Measurements from ENCODE around the gene SNAI3.

SNAI3 gene

DNA sequence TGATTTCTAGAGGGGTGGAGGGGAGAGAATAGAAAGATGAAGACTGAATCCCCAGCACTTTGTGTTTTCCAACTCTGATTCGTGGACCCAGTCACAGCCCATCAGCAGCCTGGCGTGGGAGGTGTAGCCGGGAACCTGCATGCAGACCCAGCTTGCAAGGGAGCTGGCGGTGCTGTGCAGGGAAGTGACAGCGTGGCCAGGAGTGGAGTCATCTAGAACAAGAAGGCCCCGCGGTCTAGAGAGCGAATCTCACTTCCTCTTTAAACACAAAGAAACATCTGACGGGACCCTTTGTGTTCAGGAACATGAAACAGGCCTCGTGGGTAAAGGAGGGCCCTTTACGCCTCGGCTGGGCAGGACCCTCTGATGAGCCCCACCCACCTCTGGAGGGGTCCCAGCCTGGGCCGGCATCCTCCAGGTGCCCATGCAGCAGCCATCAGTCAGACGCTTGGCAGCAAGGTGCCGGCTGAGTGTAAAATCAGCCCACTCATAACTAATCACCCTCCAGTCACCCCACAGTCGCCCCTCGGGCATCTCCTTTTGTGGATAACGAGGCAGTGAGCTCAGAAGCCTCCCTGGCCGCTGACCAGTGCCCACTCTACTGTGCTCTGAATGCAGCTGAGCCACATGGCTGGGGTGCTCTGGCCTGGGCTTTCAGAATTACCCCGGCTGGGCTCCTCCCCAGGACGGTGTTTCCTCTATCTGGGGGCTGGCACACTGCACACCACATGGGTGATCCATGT lies 4.4 kb downstream of the SNAI3 start (continued):
- TF ChIP-seq ZNF830 (tag by site-specific recombination; IDR thresholded peaks at IDR 0.05; ENCODE audit: low read depth) (no peak), HOXD13 (CRISPR knock-in tag; IDR thresholded peaks at IDR 0.05; ENCODE audit: borderline replicate concordance) (no peak)
- TF ChIP-seq, protein P1, sequence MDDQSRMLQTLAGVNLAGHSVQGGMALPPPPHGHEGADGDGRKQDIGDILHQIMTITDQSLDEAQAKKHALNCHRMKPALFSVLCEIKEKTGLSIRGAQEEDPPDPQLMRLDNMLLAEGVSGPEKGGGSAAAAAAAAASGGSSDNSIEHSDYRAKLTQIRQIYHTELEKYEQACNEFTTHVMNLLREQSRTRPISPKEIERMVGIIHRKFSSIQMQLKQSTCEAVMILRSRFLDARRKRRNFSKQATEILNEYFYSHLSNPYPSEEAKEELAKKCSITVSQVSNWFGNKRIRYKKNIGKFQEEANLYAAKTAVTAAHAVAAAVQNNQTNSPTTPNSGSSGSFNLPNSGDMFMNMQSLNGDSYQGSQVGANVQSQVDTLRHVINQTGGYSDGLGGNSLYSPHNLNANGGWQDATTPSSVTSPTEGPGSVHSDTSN (CRISPR knock-in tag; IDR thresholded peaks at IDR 0.05): no peak
- TF ChIP-seq, protein P2, sequence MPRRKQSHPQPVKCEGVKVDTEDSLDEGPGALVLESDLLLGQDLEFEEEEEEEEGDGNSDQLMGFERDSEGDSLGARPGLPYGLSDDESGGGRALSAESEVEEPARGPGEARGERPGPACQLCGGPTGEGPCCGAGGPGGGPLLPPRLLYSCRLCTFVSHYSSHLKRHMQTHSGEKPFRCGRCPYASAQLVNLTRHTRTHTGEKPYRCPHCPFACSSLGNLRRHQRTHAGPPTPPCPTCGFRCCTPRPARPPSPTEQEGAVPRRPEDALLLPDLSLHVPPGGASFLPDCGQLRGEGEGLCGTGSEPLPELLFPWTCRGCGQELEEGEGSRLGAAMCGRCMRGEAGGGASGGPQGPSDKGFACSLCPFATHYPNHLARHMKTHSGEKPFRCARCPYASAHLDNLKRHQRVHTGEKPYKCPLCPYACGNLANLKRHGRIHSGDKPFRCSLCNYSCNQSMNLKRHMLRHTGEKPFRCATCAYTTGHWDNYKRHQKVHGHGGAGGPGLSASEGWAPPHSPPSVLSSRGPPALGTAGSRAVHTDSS (tag by site-specific recombination; IDR thresholded peaks at IDR 0.05): no peak
- TF ChIP-seq, protein P3, sequence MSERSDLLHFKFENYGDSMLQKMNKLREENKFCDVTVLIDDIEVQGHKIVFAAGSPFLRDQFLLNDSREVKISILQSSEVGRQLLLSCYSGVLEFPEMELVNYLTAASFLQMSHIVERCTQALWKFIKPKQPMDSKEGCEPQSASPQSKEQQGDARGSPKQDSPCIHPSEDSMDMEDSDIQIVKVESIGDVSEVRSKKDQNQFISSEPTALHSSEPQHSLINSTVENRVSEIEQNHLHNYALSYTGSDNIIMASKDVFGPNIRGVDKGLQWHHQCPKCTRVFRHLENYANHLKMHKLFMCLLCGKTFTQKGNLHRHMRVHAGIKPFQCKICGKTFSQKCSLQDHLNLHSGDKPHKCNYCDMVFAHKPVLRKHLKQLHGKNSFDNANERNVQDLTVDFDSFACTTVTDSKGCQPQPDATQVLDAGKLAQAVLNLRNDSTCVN (tag by site-specific recombination; optimal IDR thresholded peaks at IDR 0.05): no peak

DNA sequence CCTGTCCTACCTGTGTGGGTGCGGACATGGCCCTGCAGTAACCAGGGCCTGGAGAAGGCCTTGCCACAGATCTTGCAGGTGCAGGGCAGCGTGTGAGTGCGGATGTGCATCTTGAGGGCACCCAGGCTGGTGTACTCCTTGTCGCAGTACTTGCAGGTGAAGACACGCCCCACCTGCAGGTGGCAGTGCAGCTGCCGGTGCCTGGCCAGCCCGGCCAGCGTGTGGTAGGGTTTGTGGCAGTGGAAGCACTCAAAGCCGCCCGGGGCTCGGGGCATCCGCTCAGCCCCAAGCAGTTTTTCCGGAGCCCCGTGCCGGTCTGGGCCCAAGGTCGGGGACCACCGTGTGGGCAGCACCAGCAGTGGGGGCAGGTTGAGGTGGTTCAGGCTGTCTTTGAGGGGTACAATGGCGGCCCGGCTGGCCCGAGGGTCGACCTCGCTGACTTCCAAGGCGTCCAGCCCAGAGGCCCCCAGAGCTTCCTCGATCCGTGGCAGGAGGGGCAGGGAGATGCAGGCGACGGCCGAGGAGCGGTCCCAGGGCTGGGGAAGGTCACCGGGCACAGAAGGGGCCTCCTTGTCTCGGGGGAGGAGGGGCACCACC lies 5.1 kb downstream of the SNAI3 start:
- TF ChIP-seq ZNF433 (tag by site-specific recombination; IDR thresholded peaks at IDR 0.05; ENCODE audit: low read depth): no peak
- TF ChIP-seq, protein P4, sequence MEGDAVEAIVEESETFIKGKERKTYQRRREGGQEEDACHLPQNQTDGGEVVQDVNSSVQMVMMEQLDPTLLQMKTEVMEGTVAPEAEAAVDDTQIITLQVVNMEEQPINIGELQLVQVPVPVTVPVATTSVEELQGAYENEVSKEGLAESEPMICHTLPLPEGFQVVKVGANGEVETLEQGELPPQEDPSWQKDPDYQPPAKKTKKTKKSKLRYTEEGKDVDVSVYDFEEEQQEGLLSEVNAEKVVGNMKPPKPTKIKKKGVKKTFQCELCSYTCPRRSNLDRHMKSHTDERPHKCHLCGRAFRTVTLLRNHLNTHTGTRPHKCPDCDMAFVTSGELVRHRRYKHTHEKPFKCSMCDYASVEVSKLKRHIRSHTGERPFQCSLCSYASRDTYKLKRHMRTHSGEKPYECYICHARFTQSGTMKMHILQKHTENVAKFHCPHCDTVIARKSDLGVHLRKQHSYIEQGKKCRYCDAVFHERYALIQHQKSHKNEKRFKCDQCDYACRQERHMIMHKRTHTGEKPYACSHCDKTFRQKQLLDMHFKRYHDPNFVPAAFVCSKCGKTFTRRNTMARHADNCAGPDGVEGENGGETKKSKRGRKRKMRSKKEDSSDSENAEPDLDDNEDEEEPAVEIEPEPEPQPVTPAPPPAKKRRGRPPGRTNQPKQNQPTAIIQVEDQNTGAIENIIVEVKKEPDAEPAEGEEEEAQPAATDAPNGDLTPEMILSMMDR (tag by site-specific recombination; IDR thresholded peaks at IDR 0.05): peak; percentile 84
- TF ChIP-seq, protein P5, sequence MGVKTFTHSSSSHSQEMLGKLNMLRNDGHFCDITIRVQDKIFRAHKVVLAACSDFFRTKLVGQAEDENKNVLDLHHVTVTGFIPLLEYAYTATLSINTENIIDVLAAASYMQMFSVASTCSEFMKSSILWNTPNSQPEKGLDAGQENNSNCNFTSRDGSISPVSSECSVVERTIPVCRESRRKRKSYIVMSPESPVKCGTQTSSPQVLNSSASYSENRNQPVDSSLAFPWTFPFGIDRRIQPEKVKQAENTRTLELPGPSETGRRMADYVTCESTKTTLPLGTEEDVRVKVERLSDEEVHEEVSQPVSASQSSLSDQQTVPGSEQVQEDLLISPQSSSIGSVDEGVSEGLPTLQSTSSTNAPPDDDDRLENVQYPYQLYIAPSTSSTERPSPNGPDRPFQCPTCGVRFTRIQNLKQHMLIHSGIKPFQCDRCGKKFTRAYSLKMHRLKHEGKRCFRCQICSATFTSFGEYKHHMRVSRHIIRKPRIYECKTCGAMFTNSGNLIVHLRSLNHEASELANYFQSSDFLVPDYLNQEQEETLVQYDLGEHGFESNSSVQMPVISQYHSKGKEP (tag by site-specific recombination; IDR thresholded peaks at IDR 0.05): peak; percentile 69

DNA sequence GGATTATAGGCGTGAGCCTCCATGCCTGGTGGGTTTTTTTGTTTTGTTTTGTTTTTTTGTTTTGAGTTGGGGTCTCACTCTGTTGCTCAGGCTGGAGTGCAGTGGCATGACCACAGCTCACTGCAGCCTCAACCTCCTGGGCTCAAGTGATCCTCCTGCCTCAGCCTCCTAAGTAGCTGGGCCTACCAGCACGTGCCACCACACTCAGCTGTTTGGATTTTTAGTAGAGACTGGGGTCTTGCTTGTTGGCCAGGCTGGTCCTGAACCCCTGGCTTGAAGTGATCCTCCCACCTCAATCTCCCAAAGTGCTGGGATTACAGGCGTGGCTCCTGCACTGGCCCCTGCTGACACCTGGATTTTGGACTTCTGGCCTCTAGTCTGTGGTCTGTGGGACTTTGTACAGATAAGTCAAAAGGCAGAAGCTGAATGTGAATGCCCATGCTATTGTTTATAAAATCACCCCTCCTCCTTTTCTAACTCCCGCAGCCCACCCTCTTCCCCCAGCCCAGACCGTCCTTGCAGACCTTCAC lies 5.7 kb downstream of the SNAI3 start:
- no peak overlapping the region for H3K4me3 ChIP-seq (ENCODE audit: low read depth, low read length)
- H3K4me1 ChIP-seq (ENCODE audit: control insufficient read depth, insufficient read depth, low read length): 0 out of 2 replicates have a peak, but pooled peaks cover 3% of the 10 kb centered on the region
- POLR2A ChIA-PET: interaction anchor here (1.1 kb wide), 1 partner anchor 128 kb away, joined by 3 read pairs; no protein-coding TSS in a partner anchor
- H3K9me3 ChIP-seq (ENCODE audit: control insufficient read depth, insufficient read depth, low read depth, low read length): no peaks in the 10 kb centered on the region
- H3K27ac ChIP-seq (ENCODE audit: extremely low read depth, low read depth, low read length): no peak overlapping the region
- no peak for TF ChIP-seq GLIS1 (tag by site-specific recombination; IDR thresholded peaks at IDR 0.05)
- TF ChIP-seq ZNF121 (tag by site-specific recombination; IDR thresholded peaks at IDR 0.05): peak; percentile 67; the same call in 1 of the 2 replicates
- H3K36me3 ChIP-seq (ENCODE audit: control insufficient read depth in 2 of 2, insufficient read depth in 1 of 2, low read length in 2 of 2): no peaks in the 10 kb centered on the region
- CTCF ChIA-PET: interaction anchor here (0.6 to 2.4 kb wide), 4 partner anchors 9 to 45 kb away, joined by 4 to 13 read pairs (median 6); partner anchors contain the start of gene MVD

More for the DNA sequence above, 5.1 kb downstream of the SNAI3 start:
- H3K4me1 ChIP-seq (ENCODE audit: control insufficient read depth, insufficient read depth, low read length): peaks cover 6% of the 10 kb centered on the region; the same call in 1 of the 2 replicates
- H3K9me3 ChIP-seq (ENCODE audit: control insufficient read depth, insufficient read depth, low read depth, low read length): no peaks in the 10 kb centered on the region
- H3K36me3 ChIP-seq (ENCODE audit: control insufficient read depth in 2 of 2, insufficient read depth in 1 of 2, low read length in 2 of 2): no peaks in the 10 kb centered on the region
- CTCF ChIA-PET: interaction anchor here (0.9 to 2.4 kb wide), 3 partner anchors 10 to 24 kb away, joined by 4 to 13 read pairs (median 5); partner anchors contain the start of gene MVD
- POLR2A ChIA-PET: interaction anchor here (1.1 kb wide), 1 partner anchor 128 kb away, joined by 3 read pairs; no protein-coding TSS in a partner anchor
- H3K27ac ChIP-seq (ENCODE audit: extremely low read depth, low read depth, low read length): no peak overlapping the region
- H3K4me3 ChIP-seq (ENCODE audit: low read depth, low read length): no peak overlapping the region
